Breast epithelium (tissue), 3 donors: Measurements from ENCODE around the gene OXA1L.

Source experiments
- CTCF ChIP-seq, 3 donors: fragments of 450-650 bp; IDR thresholded peaks; one replicate each; pipeline ENCODE4 v1.5.1; 2016 to 2017; ENCODE audit warnings: antibody characterized with exemption in 3 of 3, mild to moderate bottlenecking in 3 of 3, moderate library complexity in 3 of 3
- POLR2A ChIP-seq: fragments of 450-650 bp; IDR thresholded peaks from one replicate; pipeline ENCODE4 v1.6.1; 2016; ENCODE audit warnings: antibody characterized with exemption, mild to moderate bottlenecking, moderate library complexity
- POLR2AphosphoS5 ChIP-seq, 3 donors: sonication (generic); formaldehyde crosslinking; IDR thresholded peaks; one replicate each; pipeline ENCODE4 v1.6.1; 2017; ENCODE audit warnings: antibody characterized with exemption in 3 of 3

GRCh38 chr14:22726012-22726411 is 40.5 kb upstream of the OXA1L start:
- TF ChIP-seq CTCF (IDR thresholded peaks at IDR 0.05) (no peak), POLR2A (no peak), POLR2AphosphoS5 (IDR thresholded peaks at IDR 0.05) (no peak)
